Measurements from ENCODE around the gene HDAC1. TPM values are rescaled to one million over a fixed set of nuclear protein-coding genes. Genes with fewer than 3 reads are reported as not detected.

The HDAC1 gene
- total and polyA plus RNA-seq, 4 donors: 32.1 to 58.1 (median 45.2) TPM

DNA sequence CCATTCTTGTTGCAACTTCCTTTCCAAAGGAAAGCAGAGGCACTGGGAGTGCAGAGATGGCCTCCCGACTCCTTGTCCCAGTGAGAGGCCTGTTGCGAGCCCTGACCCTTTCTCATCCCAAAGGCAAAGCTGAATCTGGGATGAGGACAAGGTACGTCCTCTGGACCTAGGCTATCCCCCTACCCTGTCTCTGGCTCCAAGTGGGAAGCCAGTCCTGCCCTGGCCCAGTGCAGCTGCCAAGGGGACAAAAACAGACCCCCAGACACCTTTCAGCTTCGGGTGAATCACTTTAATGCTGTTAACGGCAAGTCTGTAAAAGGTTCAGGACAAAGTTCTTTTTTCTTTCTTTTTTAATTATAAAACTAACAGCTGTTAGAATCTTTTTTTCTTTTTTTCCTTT, 73.0 kb downstream of the HDAC1 start:
- WGBS: 91% methylated on average over 5 of the region's 5 CpGs
- no peak overlapping the region for H3K4me3 ChIP-seq (ENCODE audit: low read depth in 1 of 3, low read length in 3 of 3)
- H3K4me1 ChIP-seq (ENCODE audit: control insufficient read depth in 4 of 4, insufficient read depth in 4 of 4, low read length in 3 of 4): peaks cover 5 to 10% (median 9%) of the 10 kb centered on the region in 4 donors
- no peak overlapping the region for H3K27ac ChIP-seq (ENCODE audit: low read depth in 1 of 2, low read length in 2 of 2)
- H3K9ac ChIP-seq (ENCODE audit: low read depth in 1 of 2, low read length in 2 of 2): no peak overlapping the region
- TF ChIP-seq, protein P1, sequence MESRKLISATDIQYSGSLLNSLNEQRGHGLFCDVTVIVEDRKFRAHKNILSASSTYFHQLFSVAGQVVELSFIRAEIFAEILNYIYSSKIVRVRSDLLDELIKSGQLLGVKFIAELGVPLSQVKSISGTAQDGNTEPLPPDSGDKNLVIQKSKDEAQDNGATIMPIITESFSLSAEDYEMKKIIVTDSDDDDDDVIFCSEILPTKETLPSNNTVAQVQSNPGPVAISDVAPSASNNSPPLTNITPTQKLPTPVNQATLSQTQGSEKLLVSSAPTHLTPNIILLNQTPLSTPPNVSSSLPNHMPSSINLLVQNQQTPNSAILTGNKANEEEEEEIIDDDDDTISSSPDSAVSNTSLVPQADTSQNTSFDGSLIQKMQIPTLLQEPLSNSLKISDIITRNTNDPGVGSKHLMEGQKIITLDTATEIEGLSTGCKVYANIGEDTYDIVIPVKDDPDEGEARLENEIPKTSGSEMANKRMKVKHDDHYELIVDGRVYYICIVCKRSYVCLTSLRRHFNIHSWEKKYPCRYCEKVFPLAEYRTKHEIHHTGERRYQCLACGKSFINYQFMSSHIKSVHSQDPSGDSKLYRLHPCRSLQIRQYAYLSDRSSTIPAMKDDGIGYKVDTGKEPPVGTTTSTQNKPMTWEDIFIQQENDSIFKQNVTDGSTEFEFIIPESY (IDR thresholded peaks at IDR 0.05): no peak
- TF ChIP-seq, protein P2, sequence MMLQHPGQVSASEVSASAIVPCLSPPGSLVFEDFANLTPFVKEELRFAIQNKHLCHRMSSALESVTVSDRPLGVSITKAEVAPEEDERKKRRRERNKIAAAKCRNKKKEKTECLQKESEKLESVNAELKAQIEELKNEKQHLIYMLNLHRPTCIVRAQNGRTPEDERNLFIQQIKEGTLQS (IDR thresholded peaks at IDR 0.05): no peak
- TF ChIP-seq RAD21 (IDR thresholded peaks at IDR 0.05) (no peak), JUND (IDR thresholded peaks at IDR 0.05) (no peak), SP1 (IDR thresholded peaks at IDR 0.05) (no peak), RXRA (IDR thresholded peaks at IDR 0.05) (no peak), FOXA1 (IDR thresholded peaks at IDR 0.05) (no peak), FOXA2 (IDR thresholded peaks at IDR 0.05) (no peak), GABPA (IDR thresholded peaks at IDR 0.05 in 1 of 2, conservative IDR thresholded peaks at IDR 0.05 in 1 of 2) (no peak), HNF4A (conservative IDR thresholded peaks at IDR 0.05) (no peak), EGR1 (IDR thresholded peaks at IDR 0.05; ENCODE audit: low read depth in 2 of 2) (no peak), TAF1 (conservative IDR thresholded peaks at IDR 0.05) (no peak), NR2F2 (IDR thresholded peaks at IDR 0.05) (no peak)
- TF ChIP-seq, protein P3, sequence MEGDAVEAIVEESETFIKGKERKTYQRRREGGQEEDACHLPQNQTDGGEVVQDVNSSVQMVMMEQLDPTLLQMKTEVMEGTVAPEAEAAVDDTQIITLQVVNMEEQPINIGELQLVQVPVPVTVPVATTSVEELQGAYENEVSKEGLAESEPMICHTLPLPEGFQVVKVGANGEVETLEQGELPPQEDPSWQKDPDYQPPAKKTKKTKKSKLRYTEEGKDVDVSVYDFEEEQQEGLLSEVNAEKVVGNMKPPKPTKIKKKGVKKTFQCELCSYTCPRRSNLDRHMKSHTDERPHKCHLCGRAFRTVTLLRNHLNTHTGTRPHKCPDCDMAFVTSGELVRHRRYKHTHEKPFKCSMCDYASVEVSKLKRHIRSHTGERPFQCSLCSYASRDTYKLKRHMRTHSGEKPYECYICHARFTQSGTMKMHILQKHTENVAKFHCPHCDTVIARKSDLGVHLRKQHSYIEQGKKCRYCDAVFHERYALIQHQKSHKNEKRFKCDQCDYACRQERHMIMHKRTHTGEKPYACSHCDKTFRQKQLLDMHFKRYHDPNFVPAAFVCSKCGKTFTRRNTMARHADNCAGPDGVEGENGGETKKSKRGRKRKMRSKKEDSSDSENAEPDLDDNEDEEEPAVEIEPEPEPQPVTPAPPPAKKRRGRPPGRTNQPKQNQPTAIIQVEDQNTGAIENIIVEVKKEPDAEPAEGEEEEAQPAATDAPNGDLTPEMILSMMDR (IDR thresholded peaks at IDR 0.05; ENCODE audit: low read depth, low read length, missing input control): no peak
- H3K36me3 ChIP-seq (ENCODE audit: control insufficient read depth in 4 of 4, insufficient read depth in 3 of 4, low read depth in 1 of 4, low read length in 3 of 4): peaks cover 10 to 46% (median 35%) of the 10 kb centered on the region in 4 donors
- no peak for DNase-seq (ENCODE audit: low spot score)
- no peaks in the 10 kb centered on the region for H3K27me3 ChIP-seq (ENCODE audit: control insufficient read depth in 4 of 4, insufficient read depth in 4 of 4, low read length in 3 of 4)
- no peaks in the 10 kb centered on the region for H3K9me3 ChIP-seq (ENCODE audit: control insufficient read depth in 4 of 4, low read length in 3 of 4)

DNA sequence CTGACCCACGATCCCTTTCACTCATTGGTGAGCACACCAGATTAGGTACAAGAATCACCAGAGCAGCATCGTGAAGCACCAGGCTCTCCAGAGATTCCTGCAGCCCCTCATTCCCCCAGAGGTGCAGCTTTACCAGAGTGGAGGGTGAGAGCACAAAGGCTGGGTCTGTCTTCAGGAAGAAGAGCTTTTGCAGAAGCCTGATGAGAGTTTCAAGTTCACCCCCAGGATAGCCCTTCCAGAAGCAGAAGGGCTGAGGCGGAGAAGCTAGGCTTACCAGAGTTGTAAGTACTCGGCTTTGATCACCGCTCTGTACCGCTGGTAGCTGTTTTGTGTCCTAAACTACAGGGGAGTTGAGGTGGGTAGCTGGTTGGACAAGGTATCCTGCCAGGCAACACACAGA, 73.6 kb downstream of the HDAC1 start:
- TF ChIP-seq JUND (IDR thresholded peaks at IDR 0.05) (no peak), HNF4G (IDR thresholded peaks at IDR 0.05) (no peak), SP1 (IDR thresholded peaks at IDR 0.05) (no peak), FOXA1 (IDR thresholded peaks at IDR 0.05) (no peak), FOXA2 (IDR thresholded peaks at IDR 0.05) (no peak), NR2F2 (IDR thresholded peaks at IDR 0.05) (no peak), RAD21 (IDR thresholded peaks at IDR 0.05) (no peak), GABPA (IDR thresholded peaks at IDR 0.05 in 1 of 2, conservative IDR thresholded peaks at IDR 0.05 in 1 of 2) (no peak), HNF4A (conservative IDR thresholded peaks at IDR 0.05) (no peak)
- TF ChIP-seq, protein P1 (IDR thresholded peaks at IDR 0.05): no peak
- TF ChIP-seq, protein P3 (IDR thresholded peaks at IDR 0.05; ENCODE audit: low read depth, low read length, missing input control): no peak
- TF ChIP-seq, protein P4, sequence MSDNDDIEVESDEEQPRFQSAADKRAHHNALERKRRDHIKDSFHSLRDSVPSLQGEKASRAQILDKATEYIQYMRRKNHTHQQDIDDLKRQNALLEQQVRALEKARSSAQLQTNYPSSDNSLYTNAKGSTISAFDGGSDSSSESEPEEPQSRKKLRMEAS (IDR thresholded peaks at IDR 0.05): no peak
- TF ChIP-seq, protein P5, sequence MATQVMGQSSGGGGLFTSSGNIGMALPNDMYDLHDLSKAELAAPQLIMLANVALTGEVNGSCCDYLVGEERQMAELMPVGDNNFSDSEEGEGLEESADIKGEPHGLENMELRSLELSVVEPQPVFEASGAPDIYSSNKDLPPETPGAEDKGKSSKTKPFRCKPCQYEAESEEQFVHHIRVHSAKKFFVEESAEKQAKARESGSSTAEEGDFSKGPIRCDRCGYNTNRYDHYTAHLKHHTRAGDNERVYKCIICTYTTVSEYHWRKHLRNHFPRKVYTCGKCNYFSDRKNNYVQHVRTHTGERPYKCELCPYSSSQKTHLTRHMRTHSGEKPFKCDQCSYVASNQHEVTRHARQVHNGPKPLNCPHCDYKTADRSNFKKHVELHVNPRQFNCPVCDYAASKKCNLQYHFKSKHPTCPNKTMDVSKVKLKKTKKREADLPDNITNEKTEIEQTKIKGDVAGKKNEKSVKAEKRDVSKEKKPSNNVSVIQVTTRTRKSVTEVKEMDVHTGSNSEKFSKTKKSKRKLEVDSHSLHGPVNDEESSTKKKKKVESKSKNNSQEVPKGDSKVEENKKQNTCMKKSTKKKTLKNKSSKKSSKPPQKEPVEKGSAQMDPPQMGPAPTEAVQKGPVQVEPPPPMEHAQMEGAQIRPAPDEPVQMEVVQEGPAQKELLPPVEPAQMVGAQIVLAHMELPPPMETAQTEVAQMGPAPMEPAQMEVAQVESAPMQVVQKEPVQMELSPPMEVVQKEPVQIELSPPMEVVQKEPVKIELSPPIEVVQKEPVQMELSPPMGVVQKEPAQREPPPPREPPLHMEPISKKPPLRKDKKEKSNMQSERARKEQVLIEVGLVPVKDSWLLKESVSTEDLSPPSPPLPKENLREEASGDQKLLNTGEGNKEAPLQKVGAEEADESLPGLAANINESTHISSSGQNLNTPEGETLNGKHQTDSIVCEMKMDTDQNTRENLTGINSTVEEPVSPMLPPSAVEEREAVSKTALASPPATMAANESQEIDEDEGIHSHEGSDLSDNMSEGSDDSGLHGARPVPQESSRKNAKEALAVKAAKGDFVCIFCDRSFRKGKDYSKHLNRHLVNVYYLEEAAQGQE (IDR thresholded peaks at IDR 0.05): no peak
- DNase-seq (ENCODE audit: low spot score): no peak
- peaks cover 5 to 10% (median 9%) of the 10 kb centered on the region in 4 donors for H3K4me1 ChIP-seq (ENCODE audit: control insufficient read depth in 4 of 4, insufficient read depth in 4 of 4, low read length in 3 of 4)
- H3K9me3 ChIP-seq (ENCODE audit: control insufficient read depth in 4 of 4, low read length in 3 of 4): no peaks in the 10 kb centered on the region
- WGBS: 93% methylated on average over 6 of the region's 6 CpGs
- H3K4me3 ChIP-seq (ENCODE audit: low read depth in 1 of 3, low read length in 3 of 3): no peak overlapping the region
- H3K36me3 ChIP-seq (ENCODE audit: control insufficient read depth in 4 of 4, insufficient read depth in 3 of 4, low read depth in 1 of 4, low read length in 3 of 4): peaks cover 10 to 46% (median 36%) of the 10 kb centered on the region in 4 donors
- H3K27me3 ChIP-seq (ENCODE audit: control insufficient read depth in 4 of 4, insufficient read depth in 4 of 4, low read length in 3 of 4): no peaks in the 10 kb centered on the region
- H3K27ac ChIP-seq (ENCODE audit: low read depth in 1 of 2, low read length in 2 of 2): no peak overlapping the region
- no peak overlapping the region for H3K9ac ChIP-seq (ENCODE audit: low read depth in 1 of 2, low read length in 2 of 2)

Measured in liver (tissue), 9 donors.